Type B pancreatic cell (in vitro differentiated cells): ENCODE data around the gene ZNF107. TPM values are rescaled to one million over a fixed set of nuclear protein-coding genes. Genes with fewer than 3 reads are reported as not detected.
A peak's percentile ranks its signal among the peaks of the same experiment; 100 is the strongest.
"Not testable (repeated sequence)": the region's sequence is repeated elsewhere in the genome, so short reads cannot be mapped to it uniquely, and the experiment has no call there.

Experiments
- DNase-seq: peaks from one replicate; pipeline ENCODE4 v3.0.0; 2021; ENCODE audit warnings: mixed read lengths; ENCODE audit not compliant: unreplicated experiment; ENCODE audit errors: extremely low spot score
- H3K27ac Mint-ChIP-seq: 2 replicates; pipeline ENCODE4 v1.8.0; 2021; ENCODE audit warnings: mild to moderate bottlenecking, mixed read lengths
- H3K27me3 Mint-ChIP-seq: 2 replicates; pipeline ENCODE4 v1.8.0; 2021; ENCODE audit warnings: mixed read lengths
- H3K36me3 Mint-ChIP-seq: 2 replicates; pipeline ENCODE4 v1.8.0; 2021; ENCODE audit warnings: mixed read lengths
- H3K4me1 Mint-ChIP-seq: one replicate; pipeline ENCODE4 v1.8.0; 2021; ENCODE audit warnings: mixed read lengths; ENCODE audit not compliant: unreplicated experiment
- H3K4me3 Mint-ChIP-seq: 2 replicates; pipeline ENCODE4 v1.8.0; 2021; ENCODE audit warnings: mild to moderate bottlenecking, mixed read lengths
- H3K9me3 Mint-ChIP-seq: 2 replicates; pipeline ENCODE4 v1.8.0; 2021; ENCODE audit warnings: mixed read lengths
- total RNA-seq: library from RNA; stranded (reverse); gene quantifications from 2 replicates; pipeline ENCODE4 v1.2.1, GENCODE V29; 2021; ENCODE audit warnings: low replicate concordance
- TF ChIP-seq, protein P1 (sequence below): fragments of 200-600 bp; sonication (generic); conservative IDR thresholded peaks from 2 replicates; pipeline ENCODE4 v1.5.0; 2021; ENCODE audit warnings: antibody characterized with exemption, mild to moderate bottlenecking

The ZNF107 gene
- total RNA-seq, 1 donor from 2014 or later: 11.8 TPM

DNA sequence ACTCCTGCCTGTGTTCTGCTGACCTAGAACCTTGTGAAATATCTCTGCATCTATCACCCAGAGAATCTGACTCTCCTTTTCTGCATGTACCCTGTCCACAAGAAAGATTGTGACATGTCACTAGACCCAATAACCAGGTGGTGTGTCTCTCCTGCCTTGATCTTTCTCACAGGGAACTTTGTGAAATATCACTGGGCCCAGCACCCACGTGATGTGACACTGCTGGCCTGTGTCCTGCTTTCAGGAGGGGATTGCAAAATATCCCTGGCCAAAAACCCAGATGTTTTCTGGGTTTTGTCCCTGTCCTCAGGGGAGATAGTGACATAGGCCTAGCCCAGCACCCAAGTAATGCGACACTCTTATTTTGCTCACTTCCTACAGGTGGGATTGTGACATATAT, 10.1 kb upstream of the ZNF107 start:
- H3K27me3 Mint-ChIP-seq: no peaks in the 10 kb centered on the region
- H3K9me3 Mint-ChIP-seq: peaks cover 10% of the 10 kb centered on the region
- H3K36me3 Mint-ChIP-seq: no peaks in the 10 kb centered on the region
- no peak for DNase-seq
- TF ChIP-seq, protein P1, sequence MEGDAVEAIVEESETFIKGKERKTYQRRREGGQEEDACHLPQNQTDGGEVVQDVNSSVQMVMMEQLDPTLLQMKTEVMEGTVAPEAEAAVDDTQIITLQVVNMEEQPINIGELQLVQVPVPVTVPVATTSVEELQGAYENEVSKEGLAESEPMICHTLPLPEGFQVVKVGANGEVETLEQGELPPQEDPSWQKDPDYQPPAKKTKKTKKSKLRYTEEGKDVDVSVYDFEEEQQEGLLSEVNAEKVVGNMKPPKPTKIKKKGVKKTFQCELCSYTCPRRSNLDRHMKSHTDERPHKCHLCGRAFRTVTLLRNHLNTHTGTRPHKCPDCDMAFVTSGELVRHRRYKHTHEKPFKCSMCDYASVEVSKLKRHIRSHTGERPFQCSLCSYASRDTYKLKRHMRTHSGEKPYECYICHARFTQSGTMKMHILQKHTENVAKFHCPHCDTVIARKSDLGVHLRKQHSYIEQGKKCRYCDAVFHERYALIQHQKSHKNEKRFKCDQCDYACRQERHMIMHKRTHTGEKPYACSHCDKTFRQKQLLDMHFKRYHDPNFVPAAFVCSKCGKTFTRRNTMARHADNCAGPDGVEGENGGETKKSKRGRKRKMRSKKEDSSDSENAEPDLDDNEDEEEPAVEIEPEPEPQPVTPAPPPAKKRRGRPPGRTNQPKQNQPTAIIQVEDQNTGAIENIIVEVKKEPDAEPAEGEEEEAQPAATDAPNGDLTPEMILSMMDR: no peak
- H3K4me1 Mint-ChIP-seq: no peaks in the 10 kb centered on the region
- no peak overlapping the region for H3K4me3 Mint-ChIP-seq
- H3K27ac Mint-ChIP-seq: no peak overlapping the region

- no peaks in the 10 kb centered on the region for H3K4me1 Mint-ChIP-seq
- H3K27ac Mint-ChIP-seq: no peak overlapping the region
- H3K9me3 Mint-ChIP-seq: peaks cover 10% of the 10 kb centered on the region
Observed at GRCh38 chr7:64656489-64656888, 9.4 kb upstream of the ZNF107 start.

DNA sequence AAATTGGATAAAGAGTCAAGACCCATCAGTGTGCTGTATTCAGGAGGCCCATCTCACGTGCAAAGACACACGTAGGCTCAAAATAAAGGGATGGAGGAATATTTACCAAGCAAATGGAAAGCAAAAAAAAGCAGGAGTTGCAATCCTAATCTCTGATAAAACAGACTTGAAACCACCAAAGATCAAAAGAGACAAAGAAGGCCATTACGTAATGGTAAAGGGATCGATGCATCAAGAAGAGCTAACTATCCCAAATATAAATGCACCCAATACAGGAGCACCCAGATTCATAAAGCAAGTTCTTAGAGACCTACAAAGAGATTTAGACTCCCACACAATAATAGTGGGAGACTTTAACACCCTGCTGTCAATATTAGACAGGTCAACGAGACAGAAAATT, 3.8 kb upstream of the ZNF107 start:
- not testable (repeated sequence) for H3K27me3 Mint-ChIP-seq, DNase-seq, H3K4me1 Mint-ChIP-seq, H3K4me3 Mint-ChIP-seq, H3K9me3 Mint-ChIP-seq, H3K36me3 Mint-ChIP-seq, H3K27ac Mint-ChIP-seq

More at GRCh38 chr7:64656489-64656888, 9.4 kb upstream of the ZNF107 start:
- TF ChIP-seq, protein P1: no peak
- Mint-ChIP-seq H3K4me3 (no peak overlapping the region), H3K36me3 (no peaks in the 10 kb centered on the region), H3K27me3 (no peaks in the 10 kb centered on the region)
- no peak for DNase-seq

DNA sequence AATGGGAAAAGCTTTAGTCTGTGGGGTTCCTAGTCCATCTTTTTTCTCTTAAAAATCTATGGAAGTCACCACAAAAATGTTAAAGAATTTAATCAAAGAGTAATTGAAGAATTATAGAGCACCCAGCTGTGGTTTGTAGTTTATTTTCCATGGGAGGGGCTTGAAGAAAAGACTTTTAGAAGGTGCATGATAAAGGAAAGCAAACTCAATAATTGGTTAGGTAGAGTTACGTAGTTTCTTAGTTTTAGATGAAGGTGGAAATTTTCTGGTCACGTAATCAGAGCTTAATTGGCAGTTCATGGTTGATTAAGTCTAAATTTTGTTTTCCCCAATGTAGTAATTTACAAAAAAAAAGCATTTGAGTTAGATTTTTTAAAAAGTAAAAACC, 724 bp downstream of the ZNF107 start:
- DNase-seq: no peak
- peak overlapping the region; percentile 96 for H3K4me3 Mint-ChIP-seq

GRCh38 chr7:64667311-64667710, 1.4 kb downstream of the ZNF107 start:
- peak overlapping the region; percentile 96 for H3K4me3 Mint-ChIP-seq
- H3K27ac Mint-ChIP-seq: peak overlapping the region; percentile 91
- no peaks in the 10 kb centered on the region for H3K9me3 Mint-ChIP-seq
- H3K36me3 Mint-ChIP-seq: peaks cover 39% of the 10 kb centered on the region
- TF ChIP-seq, protein P1: no peak
- no peaks in the 10 kb centered on the region for H3K27me3 Mint-ChIP-seq
- peak; percentile 18 for DNase-seq
- H3K4me1 Mint-ChIP-seq: peaks cover 14% of the 10 kb centered on the region

More for the DNA sequence above, 724 bp downstream of the ZNF107 start:
- TF ChIP-seq, protein P1: no peak
- H3K4me1 Mint-ChIP-seq: peaks cover 14% of the 10 kb centered on the region
- H3K36me3 Mint-ChIP-seq: peaks cover 35% of the 10 kb centered on the region
- no peaks in the 10 kb centered on the region for H3K9me3 Mint-ChIP-seq
- peak overlapping the region; percentile 91 for H3K27ac Mint-ChIP-seq
- H3K27me3 Mint-ChIP-seq: no peaks in the 10 kb centered on the region

GRCh38 chr7:64672414-64672813, 6.5 kb downstream of the ZNF107 start:
- no peaks in the 10 kb centered on the region for H3K27me3 Mint-ChIP-seq
- H3K36me3 Mint-ChIP-seq: peaks cover 63% of the 10 kb centered on the region

More at GRCh38 chr7:64672414-64672813, 6.5 kb downstream of the ZNF107 start:
- Mint-ChIP-seq H3K4me3 (no peak overlapping the region), H3K4me1 (peaks cover 1% of the 10 kb centered on the region), H3K9me3 (peaks cover 5% of the 10 kb centered on the region), H3K27ac (no peak overlapping the region)
- no peak for DNase-seq
- TF ChIP-seq, protein P1: no peak
